Measurements from ENCODE around the gene TMEM41A.
"Not testable (repeated sequence)": the region's sequence is repeated elsewhere in the genome, so short reads cannot be mapped to it uniquely, and the experiment has no call there.

Gene TMEM41A

GRCh38 chr3:185479373-185479945 lies 19.4 kb downstream of the TMEM41A start:
- in situ Hi-C loops (cut with MboI; ENCODE audit: low sequenced_read_pairs, unreplicated experiment) = no loop called here
- no peak for TF ChIP-seq CTCF (IDR thresholded peaks at IDR 0.05; ENCODE audit: borderline replicate concordance, control extremely low read depth, extremely low read depth, insufficient read depth, missing control alignments)
- no peak for DNase-seq (ENCODE audit: low spot score)

- DNase-seq (ENCODE audit: low spot score) = no peak
- in situ Hi-C loops (cut with MboI; ENCODE audit: low sequenced_read_pairs, unreplicated experiment) = no loop called here
- no peak for TF ChIP-seq CTCF (IDR thresholded peaks at IDR 0.05; ENCODE audit: borderline replicate concordance, control extremely low read depth, extremely low read depth, insufficient read depth, missing control alignments)
Measured at GRCh38 chr3:185477316-185477715, 21.5 kb downstream of the TMEM41A start.

DNA sequence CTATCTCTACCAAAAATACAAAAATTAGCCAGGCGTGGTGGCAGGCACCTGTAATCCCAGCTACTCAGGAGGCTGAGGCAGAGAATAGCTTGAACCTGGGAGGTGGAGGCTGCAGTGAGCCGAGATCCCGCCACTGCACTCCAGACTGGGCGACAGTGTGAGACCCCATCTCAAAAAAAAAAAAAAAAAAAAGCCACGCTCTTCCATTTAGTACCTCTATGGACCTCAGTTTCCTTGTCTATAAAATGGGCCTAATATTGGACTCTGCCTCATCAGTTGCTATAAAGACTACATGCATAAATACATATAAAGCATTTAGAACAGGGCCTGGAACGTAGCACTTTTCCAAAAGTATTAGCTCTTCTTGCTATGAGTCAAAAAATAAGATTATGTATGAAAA lies 23.9 kb downstream of the TMEM41A start:
- in situ Hi-C loops (cut with MboI; ENCODE audit: low sequenced_read_pairs, unreplicated experiment) = not testable (repeated sequence)

GRCh38 chr3:185473290-185473815 lies 25.5 kb downstream of the TMEM41A start:
- DNase-seq (ENCODE audit: low spot score) = no peak
- in situ Hi-C loops (cut with MboI; ENCODE audit: low sequenced_read_pairs, unreplicated experiment) = no loop called here
- TF ChIP-seq CTCF (IDR thresholded peaks at IDR 0.05; ENCODE audit: borderline replicate concordance, control extremely low read depth, extremely low read depth, insufficient read depth, missing control alignments) = no peak

More for the DNA sequence above, 23.9 kb downstream of the TMEM41A start:
- DNase-seq (ENCODE audit: low spot score) = not testable (repeated sequence)

GRCh38 chr3:185470323-185470722 lies 28.5 kb downstream of the TMEM41A start:
- TF ChIP-seq CTCF (IDR thresholded peaks at IDR 0.05; ENCODE audit: borderline replicate concordance, control extremely low read depth, extremely low read depth, insufficient read depth, missing control alignments) = no peak
- in situ Hi-C loops (cut with MboI; ENCODE audit: low sequenced_read_pairs, unreplicated experiment) = no loop called here

DNA sequence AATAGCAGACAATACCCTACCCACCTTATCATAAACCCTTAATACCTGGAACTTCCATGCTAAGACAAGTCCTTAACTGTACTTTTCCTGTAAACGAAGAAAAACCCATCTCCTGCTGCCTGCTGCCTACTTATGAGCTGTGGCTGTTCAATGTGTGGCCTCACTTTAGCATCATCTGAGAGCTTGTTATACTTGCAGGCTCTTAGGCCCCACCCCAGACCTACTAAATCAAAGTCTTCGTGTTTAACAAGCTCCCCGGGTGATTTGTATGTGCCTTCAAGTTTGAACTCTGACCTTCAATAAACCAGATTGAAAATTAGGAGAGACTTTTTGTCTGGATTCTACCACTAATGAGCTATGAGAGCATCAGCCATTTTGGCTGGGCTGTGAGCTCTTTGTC lies 29.3 kb downstream of the TMEM41A start:
- no peak for TF ChIP-seq CTCF (IDR thresholded peaks at IDR 0.05; ENCODE audit: borderline replicate concordance, control extremely low read depth, extremely low read depth, insufficient read depth, missing control alignments)
- DNase-seq (ENCODE audit: low spot score) = no peak
- in situ Hi-C loops (cut with MboI; ENCODE audit: low sequenced_read_pairs, unreplicated experiment) = no loop called here

More at GRCh38 chr3:185470323-185470722, 28.5 kb downstream of the TMEM41A start:
- no peak for DNase-seq (ENCODE audit: low spot score)

DNA sequence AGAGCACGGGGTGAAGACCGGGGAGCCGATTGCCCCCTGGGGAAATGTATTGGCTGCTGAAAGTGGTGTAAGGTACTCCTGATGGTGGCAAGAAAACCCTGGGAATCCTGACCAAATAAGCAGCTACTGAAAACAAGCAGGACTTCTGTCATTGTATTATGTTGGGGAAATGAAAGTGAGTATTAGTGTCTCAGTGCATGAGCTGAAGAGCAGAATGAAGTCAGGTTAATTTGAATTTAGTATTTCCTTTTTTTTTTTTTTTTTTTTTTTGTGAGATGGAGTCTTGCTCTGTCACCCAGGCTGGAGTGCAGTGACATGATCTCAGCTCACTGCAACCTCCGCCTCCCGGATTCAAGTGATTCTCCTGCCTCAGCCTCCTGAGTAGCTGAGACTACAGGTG lies 32.7 kb downstream of the TMEM41A start:
- in situ Hi-C loops (cut with MboI; ENCODE audit: low sequenced_read_pairs, unreplicated experiment); DNase-seq (ENCODE audit: low spot score): not testable (repeated sequence)

- no peak for TF ChIP-seq CTCF (IDR thresholded peaks at IDR 0.05; ENCODE audit: borderline replicate concordance, control extremely low read depth, extremely low read depth, insufficient read depth, missing control alignments)
- DNase-seq (ENCODE audit: low spot score) = no peak
- in situ Hi-C loops (cut with MboI; ENCODE audit: low sequenced_read_pairs, unreplicated experiment) = no loop called here
Measured at GRCh38 chr3:185465471-185465870, 33.4 kb downstream of the TMEM41A start.
